Anterior cingulate cortex (tissue), 58 donors: Measurements from ENCODE around the gene BSPRY.
A peak's percentile ranks its signal among the peaks of the same experiment; 100 is the strongest.

Experiments
- DNase-seq, 58 donors: peaks; one replicate each; lab custom pipeline; 2025; lab: John Stamatoyannopoulos, UW

Gene BSPRY

GRCh38 chr9:113349445-113350094 lies at the start of gene BSPRY:
BSPRY (plus strand) TSS chr9:113349541; CDS start chr9:113349580, 39 bp downstream.
- peak in 1 of 58 donors; percentile 34 for DNase-seq

GRCh38 chr9:113299800-113300292 lies 49.5 kb upstream of the BSPRY start:
- peak in 2 of 58 donors; percentile 1 to 2 for DNase-seq

GRCh38 chr9:113301548-113301947 lies 47.8 kb upstream of the BSPRY start:
- DNase-seq = no peak

- DNase-seq = no peak
Observed at GRCh38 chr9:113302792-113303418, 46.4 kb upstream of the BSPRY start, which contains the start of gene RNF183. RNF183 (minus strand) TSS chr9:113303376; CDS start chr9:113298184, 5,192 bp downstream.

- no peak for DNase-seq
Observed at GRCh38 chr9:113306566-113306965, 42.8 kb upstream of the BSPRY start.

- no peak for DNase-seq
Observed at GRCh38 chr9:113307396-113307975, 41.9 kb upstream of the BSPRY start.

- DNase-seq = peak in 15 of 58 donors; percentile 0 to 29 (median 13)
Observed at GRCh38 chr9:113309204-113309813, 40.0 kb upstream of the BSPRY start.

GRCh38 chr9:113310538-113310937 lies 38.8 kb upstream of the BSPRY start:
- no peak for DNase-seq

- DNase-seq = peak in 6 of 58 donors; percentile 0 to 40 (median 2)
Observed at GRCh38 chr9:113311961-113312360, 37.4 kb upstream of the BSPRY start.

- DNase-seq = no peak
Observed at GRCh38 chr9:113313261-113313660, 36.1 kb upstream of the BSPRY start.

GRCh38 chr9:113315231-113315630 lies 34.1 kb upstream of the BSPRY start:
- DNase-seq = no peak

- DNase-seq = no peak
Observed at GRCh38 chr9:113316030-113316429, 33.3 kb upstream of the BSPRY start.

- no peak for DNase-seq
Observed at GRCh38 chr9:113317777-113318176, 31.6 kb upstream of the BSPRY start.

- no peak for DNase-seq
Observed at GRCh38 chr9:113319054-113319453, 30.3 kb upstream of the BSPRY start.

GRCh38 chr9:113320051-113320450 lies 29.3 kb upstream of the BSPRY start:
- no peak for DNase-seq

GRCh38 chr9:113322671-113323070 lies 26.7 kb upstream of the BSPRY start:
- peak in 3 of 58 donors; percentile 3 to 33 (median 33) for DNase-seq

GRCh38 chr9:113326230-113326629 lies 23.1 kb upstream of the BSPRY start:
- no peak for DNase-seq

- DNase-seq = no peak
Observed at GRCh38 chr9:113328045-113328782, 21.1 kb upstream of the BSPRY start.

GRCh38 chr9:113331780-113332179 lies 17.6 kb upstream of the BSPRY start:
- DNase-seq = no peak

- no peak for DNase-seq
Observed at GRCh38 chr9:113337714-113338113, 11.6 kb upstream of the BSPRY start.
